Neural progenitor cell (in vitro differentiated cells): ENCODE results near the gene C6orf89. TPM values are rescaled to one million over a fixed set of nuclear protein-coding genes. Genes with fewer than 3 reads are reported as not detected.
A peak's percentile ranks its signal among the peaks of the same experiment; 100 is the strongest.

Experiments used
- DNase-seq: peaks from one replicate; pipeline ENCODE4 v3.0.0-alpha.2; 2016; ENCODE audit warnings: low spot score
- H2AFZ ChIP-seq: fragments of 200-600 bp; sonication (generic); replicated peaks from 2 replicates; pipeline ENCODE4 v1.6.1; 2016; ENCODE audit warnings: antibody characterized with exemption
- H3F3A ChIP-seq: fragments of 200-600 bp; sonication (generic); 2 replicates; pipeline ENCODE4 v1.6.1; 2016; ENCODE audit warnings: antibody characterized with exemption, low read depth
- H3K27ac ChIP-seq: fragments of 200-600 bp; sonication (generic); 2 replicates; pipeline ENCODE4 v1.5.1; 2016; ENCODE audit warnings: mild to moderate bottlenecking
- H3K27me3 ChIP-seq: fragments of 200-600 bp; sonication (generic); 2 replicates; pipeline ENCODE4 v1.6.1; 2016; ENCODE audit warnings: mild to moderate bottlenecking, moderate library complexity
- H3K36me3 ChIP-seq: fragments of 200-600 bp; sonication (generic); 2 replicates; pipeline ENCODE4 v1.5.1; 2016
- H3K4me1 ChIP-seq: fragments of 200-600 bp; sonication (generic); 2 replicates; pipeline ENCODE4 v1.6.1; 2016; ENCODE audit warnings: mixed run types
- H3K4me2 ChIP-seq: fragments of 200-600 bp; sonication (generic); 2 replicates; pipeline ENCODE4 v1.6.1; 2016
- H3K4me3 ChIP-seq: fragments of 200-600 bp; sonication (generic); 2 replicates; pipeline ENCODE4 v1.5.1; 2016
- H3K79me2 ChIP-seq: fragments of 200-600 bp; sonication (generic); 2 replicates; pipeline ENCODE4 v1.6.1; 2016; ENCODE audit warnings: low read depth
- H3K9ac ChIP-seq: fragments of 200-600 bp; sonication (generic); 2 replicates; pipeline ENCODE4 v1.6.1; 2016
- H3K9me3 ChIP-seq: fragments of 200-600 bp; sonication (generic); 2 replicates; pipeline ENCODE4 v1.5.1; 2016; ENCODE audit warnings: low read depth
- H4K20me1 ChIP-seq: fragments of 200-600 bp; sonication (generic); 2 replicates; pipeline ENCODE4 v1.6.1; 2016; ENCODE audit warnings: low read depth
- H3K27ac Mint-ChIP-seq: 3 replicates; pipeline ENCODE4 v1.8.0; 2021; ENCODE audit warnings: mixed read lengths
- H3K27me3 Mint-ChIP-seq: 2 replicates; pipeline ENCODE4 v1.8.0; 2022; ENCODE audit warnings: low read depth, mild to moderate bottlenecking, inconsistent platforms, moderate library complexity, mixed read lengths; ENCODE audit not compliant: insufficient read depth
- H3K36me3 Mint-ChIP-seq: 3 replicates; pipeline ENCODE4 v1.8.0; 2021; ENCODE audit warnings: mixed read lengths
- H3K4me1 Mint-ChIP-seq: 3 replicates; pipeline ENCODE4 v1.8.0; 2021; ENCODE audit warnings: mixed read lengths
- H3K4me3 Mint-ChIP-seq: 3 replicates; pipeline ENCODE4 v1.8.0; 2021; ENCODE audit warnings: mild to moderate bottlenecking, moderate library complexity, mixed read lengths
- H3K9me3 Mint-ChIP-seq: 3 replicates; pipeline ENCODE4 v1.8.0; 2020; ENCODE audit warnings: mixed read lengths
- EZH2 ChIP-seq: fragments of 200-600 bp; sonication (generic); IDR thresholded peaks from 2 replicates; pipeline ENCODE4 v1.6.1; 2017; ENCODE audit warnings: antibody characterized with exemption, mild to moderate bottlenecking, moderate library complexity
- EZH2phosphoT487 ChIP-seq: fragments of 200-600 bp; sonication (generic); IDR thresholded peaks from 2 replicates; pipeline ENCODE4 v1.6.1; 2017; ENCODE audit warnings: antibody characterized with exemption
- total RNA-seq: library from RNA; depleted of rRNA; stranded (reverse); fragments of >200 nt; gene quantifications from 2 replicates; pipeline ENCODE4 v1.2.3, GENCODE V29; 2015; ENCODE audit warnings: low replicate concordance
- TF ChIP-seq, protein P1 (sequence below): fragments of 200-600 bp; sonication (generic); IDR thresholded peaks from 2 replicates; pipeline ENCODE4 v1.5.1; 2017; ENCODE audit warnings: antibody characterized with exemption, mild to moderate bottlenecking

The C6orf89 gene
- total RNA-seq, 1 donor from 2014 or later: 21.2 TPM

DNA sequence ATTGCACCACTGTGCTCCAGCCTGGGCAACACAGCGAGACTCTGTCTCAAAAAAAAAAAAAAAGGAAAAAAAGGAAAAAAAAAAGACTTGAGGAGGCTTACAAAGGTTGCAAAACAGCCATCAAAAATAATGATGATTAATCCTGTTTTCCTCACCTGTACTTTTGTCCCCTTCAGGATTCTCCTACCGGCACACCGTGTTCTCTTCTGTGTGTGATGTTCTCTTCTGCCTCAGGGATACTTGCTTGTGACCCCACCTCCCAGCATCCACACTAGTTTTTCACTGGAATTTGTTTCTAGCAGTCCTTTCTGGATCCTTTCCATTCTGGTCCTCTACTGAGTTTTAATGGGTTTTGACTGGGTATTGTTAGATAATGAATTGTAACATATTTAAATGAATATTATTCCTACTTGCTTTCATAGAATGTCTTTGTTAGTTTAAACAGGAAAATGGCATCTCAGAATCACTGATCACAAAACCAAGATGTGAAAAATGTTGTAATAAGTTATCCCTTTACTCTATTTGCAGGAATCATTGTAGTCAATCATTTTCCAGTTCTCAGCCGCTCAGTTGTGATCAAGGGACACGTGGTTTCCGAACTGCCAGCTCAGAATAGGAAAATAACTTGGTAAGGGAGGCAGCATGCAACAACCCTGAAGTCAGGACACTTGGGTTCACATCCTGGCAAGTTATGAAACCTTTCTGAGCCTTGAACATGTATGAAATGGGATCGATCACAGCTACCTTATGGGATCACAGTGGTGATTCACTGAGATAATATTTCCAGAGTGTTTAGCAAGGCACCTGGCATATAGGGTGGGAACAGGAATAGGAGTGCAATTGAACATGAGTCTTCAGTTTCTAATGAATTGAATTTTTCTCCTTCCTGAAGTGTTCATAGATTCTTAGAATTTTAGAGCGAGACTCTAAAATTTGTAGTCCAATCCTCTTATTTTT is 8.5 kb downstream of the C6orf89 start:
- no peaks in the 10 kb centered on the region for H3K27me3 ChIP-seq
- H3K9me3 ChIP-seq: no peaks in the 10 kb centered on the region
- Mint-ChIP-seq H3K4me1 (no peaks in the 10 kb centered on the region), H3K36me3 (no peaks in the 10 kb centered on the region), H3K27ac (peak overlapping the region; percentile 57), H3K27me3 (peaks cover 2% of the 10 kb centered on the region), H3K9me3 (no peaks in the 10 kb centered on the region), H3K4me3 (no peak overlapping the region)
- no peak for TF ChIP-seq EZH2phosphoT487
- no peak for TF ChIP-seq EZH2
- TF ChIP-seq, protein P1, sequence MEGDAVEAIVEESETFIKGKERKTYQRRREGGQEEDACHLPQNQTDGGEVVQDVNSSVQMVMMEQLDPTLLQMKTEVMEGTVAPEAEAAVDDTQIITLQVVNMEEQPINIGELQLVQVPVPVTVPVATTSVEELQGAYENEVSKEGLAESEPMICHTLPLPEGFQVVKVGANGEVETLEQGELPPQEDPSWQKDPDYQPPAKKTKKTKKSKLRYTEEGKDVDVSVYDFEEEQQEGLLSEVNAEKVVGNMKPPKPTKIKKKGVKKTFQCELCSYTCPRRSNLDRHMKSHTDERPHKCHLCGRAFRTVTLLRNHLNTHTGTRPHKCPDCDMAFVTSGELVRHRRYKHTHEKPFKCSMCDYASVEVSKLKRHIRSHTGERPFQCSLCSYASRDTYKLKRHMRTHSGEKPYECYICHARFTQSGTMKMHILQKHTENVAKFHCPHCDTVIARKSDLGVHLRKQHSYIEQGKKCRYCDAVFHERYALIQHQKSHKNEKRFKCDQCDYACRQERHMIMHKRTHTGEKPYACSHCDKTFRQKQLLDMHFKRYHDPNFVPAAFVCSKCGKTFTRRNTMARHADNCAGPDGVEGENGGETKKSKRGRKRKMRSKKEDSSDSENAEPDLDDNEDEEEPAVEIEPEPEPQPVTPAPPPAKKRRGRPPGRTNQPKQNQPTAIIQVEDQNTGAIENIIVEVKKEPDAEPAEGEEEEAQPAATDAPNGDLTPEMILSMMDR: no peak
- no peak overlapping the region for H3K4me3 ChIP-seq
- no peak for DNase-seq
- no peak overlapping the region for H3K4me2 ChIP-seq
- no peak overlapping the region for H2AFZ ChIP-seq
- no peaks in the 10 kb centered on the region for H3K79me2 ChIP-seq
- H3F3A ChIP-seq: no peaks in the 10 kb centered on the region
- H3K27ac ChIP-seq: no peak overlapping the region
- peak overlapping the region; percentile 14 for H3K9ac ChIP-seq
- no peaks in the 10 kb centered on the region for H4K20me1 ChIP-seq
- H3K36me3 ChIP-seq: no peaks in the 10 kb centered on the region
- H3K4me1 ChIP-seq: no peaks in the 10 kb centered on the region

DNA sequence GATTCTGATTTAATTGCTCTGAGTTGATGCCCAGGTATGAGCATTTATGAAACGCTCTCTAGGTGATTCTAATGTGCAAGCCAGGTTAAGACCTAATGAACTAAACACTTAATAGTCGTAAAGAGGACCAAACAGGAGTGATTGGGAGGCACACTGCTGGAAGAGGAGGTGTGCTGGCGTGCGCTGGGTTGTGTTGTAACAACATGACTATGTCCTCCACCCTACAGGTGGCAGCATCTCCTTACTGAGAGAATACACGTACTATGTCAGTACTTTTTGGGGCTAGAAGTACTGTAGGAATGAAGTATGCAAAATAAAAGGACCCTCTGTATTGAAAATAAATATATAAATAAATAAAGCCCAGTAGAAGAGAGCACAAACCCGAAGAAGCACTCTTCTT is 11.9 kb downstream of the C6orf89 start:
- no peak overlapping the region for H3K4me3 Mint-ChIP-seq
- Histone ChIP-seq H3K27ac (no peak overlapping the region), H3K79me2 (no peaks in the 10 kb centered on the region), H3K4me3 (no peak overlapping the region), H3K9ac (no peak overlapping the region), H2AFZ (no peak overlapping the region), H3K9me3 (no peaks in the 10 kb centered on the region), H4K20me1 (no peaks in the 10 kb centered on the region), H3K36me3 (no peaks in the 10 kb centered on the region), H3F3A (no peaks in the 10 kb centered on the region), H3K4me1 (no peaks in the 10 kb centered on the region), H3K27me3 (no peaks in the 10 kb centered on the region), H3K4me2 (no peak overlapping the region)
- H3K27me3 Mint-ChIP-seq: no peaks in the 10 kb centered on the region
- no peaks in the 10 kb centered on the region for H3K9me3 Mint-ChIP-seq
- H3K36me3 Mint-ChIP-seq: no peaks in the 10 kb centered on the region
- H3K27ac Mint-ChIP-seq: no peak overlapping the region
- no peaks in the 10 kb centered on the region for H3K4me1 Mint-ChIP-seq
- TF ChIP-seq EZH2phosphoT487: no peak
- no peak for TF ChIP-seq EZH2
- TF ChIP-seq, protein P1: peak; percentile 29
- DNase-seq: peak; percentile 30

DNA sequence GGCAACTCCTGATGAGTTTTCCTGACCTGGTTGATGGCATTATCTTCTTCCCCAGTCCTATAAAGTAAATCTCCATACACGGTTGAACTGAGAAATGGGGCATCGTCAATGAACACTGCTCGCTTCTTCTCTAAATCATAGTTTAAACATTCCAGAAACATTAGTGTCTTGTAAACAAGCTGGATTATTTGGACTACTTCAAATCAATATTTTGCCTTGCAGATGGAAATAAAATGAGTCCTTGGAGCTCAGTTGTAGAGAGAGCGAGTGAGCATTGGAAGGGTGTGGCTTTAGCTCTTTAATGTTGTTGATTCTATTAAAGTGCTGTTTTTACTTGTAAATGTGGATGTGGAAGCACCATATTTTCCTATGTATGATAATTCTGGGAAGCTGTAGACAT is 18.4 kb downstream of the C6orf89 start:
- Mint-ChIP-seq H3K36me3 (peaks cover 3% of the 10 kb centered on the region), H3K4me3 (no peak overlapping the region), H3K27me3 (peaks cover 2% of the 10 kb centered on the region), H3K27ac (no peak overlapping the region), H3K4me1 (peaks cover 7% of the 10 kb centered on the region), H3K9me3 (no peaks in the 10 kb centered on the region)
- TF ChIP-seq EZH2phosphoT487 (no peak), EZH2 (no peak)
- TF ChIP-seq, protein P1: no peak
- Histone ChIP-seq H3K4me2 (no peak overlapping the region), H3K4me3 (no peak overlapping the region), H3K9me3 (no peaks in the 10 kb centered on the region), H3K27ac (no peak overlapping the region), H3F3A (no peaks in the 10 kb centered on the region), H3K79me2 (no peaks in the 10 kb centered on the region), H4K20me1 (no peaks in the 10 kb centered on the region), H3K27me3 (no peaks in the 10 kb centered on the region), H3K36me3 (no peaks in the 10 kb centered on the region), H3K9ac (no peak overlapping the region), H2AFZ (no peak overlapping the region), H3K4me1 (peaks cover 14% of the 10 kb centered on the region)
- DNase-seq: no peak
